Endothelial cell of umbilical vein (primary cell): ENCODE results near the gene MTHFR.

Experiments used
- CTCF ChIP-seq, 2 donors: IDR thresholded peaks; 1 replicate in 1 of 2; 2 replicates in 1 of 2; pipeline ENCODE4 v1.5.1; 2011; ENCODE audit warnings: low read length in 2 of 2, mild to moderate bottlenecking in 2 of 2, moderate library complexity in 2 of 2, control low read depth in 1 of 2, inconsistent platforms in 1 of 2, low read depth in 1 of 2; ENCODE audit not compliant: insufficient read depth in 1 of 2; ENCODE audit errors: extremely low read depth in 1 of 2
- EZH2 ChIP-seq: IDR thresholded peaks from 2 replicates; pipeline ENCODE4 v1.6.1; 2012; ENCODE audit warnings: borderline replicate concordance, low read depth, mild to moderate bottlenecking, moderate library complexity, low read length, inconsistent platforms; ENCODE audit not compliant: severe bottlenecking

GRCh38 chr1:11778844-11779623 lies 26.7 kb downstream of the MTHFR start:
- TF ChIP-seq EZH2 (no peak), CTCF (IDR thresholded peaks at IDR 0.05; ENCODE audit: extremely low read depth in 1 of 2, insufficient read depth in 1 of 2, low read depth in 1 of 2, low read length in 2 of 2) (no peak)
